Endothelial cell (in vitro differentiated cells): Measurements from ENCODE around the gene OPN3. TPM values are rescaled to one million over a fixed set of nuclear protein-coding genes. Genes with fewer than 3 reads are reported as not detected.
"Not testable (repeated sequence)": the region's sequence is repeated elsewhere in the genome, so short reads cannot be mapped to it uniquely, and the experiment has no call there.

Experiments
- DNase-seq: peaks from one replicate; pipeline ENCODE4 v3.0.0; 2021; ENCODE audit warnings: low spot score
- H3K27ac Mint-ChIP-seq: one replicate; pipeline ENCODE4 v1.8.0; 2021; ENCODE audit warnings: mixed read lengths, inconsistent platforms; ENCODE audit not compliant: unreplicated experiment
- H3K27me3 Mint-ChIP-seq: one replicate; pipeline ENCODE4 v1.8.0; 2021; ENCODE audit warnings: mild to moderate bottlenecking, moderate library complexity, mixed read lengths, inconsistent platforms; ENCODE audit not compliant: unreplicated experiment
- H3K36me3 Mint-ChIP-seq: one replicate; pipeline ENCODE4 v1.8.0; 2021; ENCODE audit warnings: mild to moderate bottlenecking, low read depth, mixed read lengths, inconsistent platforms; ENCODE audit not compliant: unreplicated experiment
- H3K4me1 Mint-ChIP-seq: one replicate; pipeline ENCODE4 v1.8.0; 2021; ENCODE audit warnings: mild to moderate bottlenecking, mixed read lengths, inconsistent platforms; ENCODE audit not compliant: unreplicated experiment
- H3K4me3 Mint-ChIP-seq: one replicate; pipeline ENCODE4 v1.8.0; 2021; ENCODE audit warnings: mild to moderate bottlenecking, mixed read lengths, inconsistent platforms; ENCODE audit not compliant: unreplicated experiment
- H3K9me3 Mint-ChIP-seq: one replicate; pipeline ENCODE4 v1.8.0; 2021; ENCODE audit warnings: mixed read lengths, inconsistent platforms; ENCODE audit not compliant: unreplicated experiment
- total RNA-seq: library from RNA; stranded (reverse); fragmentation: NEBNext Ultra II Directional; extraction: Animal tissue kit (Norgen Biotek cat#: 25700); gene quantifications from one replicate; pipeline ENCODE4 v1.2.1, GENCODE V29; 2021; ENCODE audit not compliant: unreplicated experiment
- TF ChIP-seq, protein P1 (sequence below): fragments of 200-600 bp; sonication (generic); IDR thresholded peaks from one replicate; pipeline ENCODE4 v1.5.0; 2021; ENCODE audit warnings: antibody characterized with exemption; ENCODE audit not compliant: unreplicated experiment

The OPN3 gene
- total RNA-seq, 1 donor from 2014 or later, result 19.7 TPM

DNA sequence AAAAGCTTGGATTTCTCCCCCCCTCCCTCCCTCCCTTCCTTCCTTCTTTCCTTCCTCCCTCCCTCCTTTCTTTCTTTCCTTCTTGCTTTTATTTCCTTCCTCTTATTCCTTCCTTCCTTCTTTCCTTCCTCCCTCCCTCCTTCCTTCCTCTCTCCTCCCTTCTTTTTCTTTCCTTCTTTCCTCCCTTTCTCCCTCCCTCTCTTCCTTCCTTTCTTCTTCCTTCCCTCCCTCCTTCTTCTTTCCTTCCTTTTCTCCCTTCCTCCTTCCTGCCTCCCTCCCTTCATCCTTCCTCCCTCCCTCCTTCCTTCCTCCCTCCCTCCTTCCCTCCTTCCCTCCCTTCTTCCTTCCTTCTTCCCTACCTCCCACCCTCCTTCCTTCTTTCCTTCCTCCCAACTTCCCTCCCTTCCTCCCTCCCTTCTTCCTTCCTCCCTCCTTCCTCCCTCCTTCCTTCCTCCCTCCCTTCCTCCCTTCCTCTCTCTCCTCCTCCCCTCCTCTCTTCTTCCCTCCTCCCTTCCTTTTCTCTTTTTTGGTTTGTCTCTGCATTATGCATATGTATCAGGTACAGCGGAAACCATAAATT, 34.7 kb upstream of the OPN3 start:
- Mint-ChIP-seq H3K4me3 (no peak overlapping the region), H3K36me3 (no peaks in the 10 kb centered on the region), H3K27me3 (no peaks in the 10 kb centered on the region), H3K27ac (no peak overlapping the region), H3K9me3 (no peaks in the 10 kb centered on the region), H3K4me1 (no peaks in the 10 kb centered on the region)
- TF ChIP-seq, protein P1, sequence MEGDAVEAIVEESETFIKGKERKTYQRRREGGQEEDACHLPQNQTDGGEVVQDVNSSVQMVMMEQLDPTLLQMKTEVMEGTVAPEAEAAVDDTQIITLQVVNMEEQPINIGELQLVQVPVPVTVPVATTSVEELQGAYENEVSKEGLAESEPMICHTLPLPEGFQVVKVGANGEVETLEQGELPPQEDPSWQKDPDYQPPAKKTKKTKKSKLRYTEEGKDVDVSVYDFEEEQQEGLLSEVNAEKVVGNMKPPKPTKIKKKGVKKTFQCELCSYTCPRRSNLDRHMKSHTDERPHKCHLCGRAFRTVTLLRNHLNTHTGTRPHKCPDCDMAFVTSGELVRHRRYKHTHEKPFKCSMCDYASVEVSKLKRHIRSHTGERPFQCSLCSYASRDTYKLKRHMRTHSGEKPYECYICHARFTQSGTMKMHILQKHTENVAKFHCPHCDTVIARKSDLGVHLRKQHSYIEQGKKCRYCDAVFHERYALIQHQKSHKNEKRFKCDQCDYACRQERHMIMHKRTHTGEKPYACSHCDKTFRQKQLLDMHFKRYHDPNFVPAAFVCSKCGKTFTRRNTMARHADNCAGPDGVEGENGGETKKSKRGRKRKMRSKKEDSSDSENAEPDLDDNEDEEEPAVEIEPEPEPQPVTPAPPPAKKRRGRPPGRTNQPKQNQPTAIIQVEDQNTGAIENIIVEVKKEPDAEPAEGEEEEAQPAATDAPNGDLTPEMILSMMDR, result no peak
- no peak for DNase-seq

DNA sequence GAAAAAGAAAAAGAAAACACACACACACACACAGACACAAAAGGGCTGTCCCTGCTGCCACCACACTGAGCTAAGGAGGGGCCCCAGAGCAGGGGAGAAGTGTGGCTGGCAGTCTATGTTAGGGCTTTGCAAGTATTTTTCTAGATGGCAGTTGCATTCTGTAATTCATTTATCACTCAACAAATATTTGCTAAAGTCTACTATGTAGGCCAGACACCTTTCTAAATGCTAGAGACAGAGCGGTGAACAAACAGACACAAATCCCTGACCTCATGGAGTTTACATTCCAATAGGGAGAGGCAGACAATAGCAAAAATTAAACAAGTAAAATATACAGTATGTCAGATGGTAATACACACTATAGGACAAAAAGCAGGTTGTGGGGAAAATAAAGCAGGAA, 32.1 kb upstream of the OPN3 start:
- TF ChIP-seq, protein P1, result no peak
- no peak for DNase-seq
- H3K36me3 Mint-ChIP-seq, result no peaks in the 10 kb centered on the region
- H3K27me3 Mint-ChIP-seq, result no peaks in the 10 kb centered on the region
- no peaks in the 10 kb centered on the region for H3K9me3 Mint-ChIP-seq
- no peak overlapping the region for H3K4me3 Mint-ChIP-seq
- H3K4me1 Mint-ChIP-seq, result no peaks in the 10 kb centered on the region
- H3K27ac Mint-ChIP-seq, result no peak overlapping the region

DNA sequence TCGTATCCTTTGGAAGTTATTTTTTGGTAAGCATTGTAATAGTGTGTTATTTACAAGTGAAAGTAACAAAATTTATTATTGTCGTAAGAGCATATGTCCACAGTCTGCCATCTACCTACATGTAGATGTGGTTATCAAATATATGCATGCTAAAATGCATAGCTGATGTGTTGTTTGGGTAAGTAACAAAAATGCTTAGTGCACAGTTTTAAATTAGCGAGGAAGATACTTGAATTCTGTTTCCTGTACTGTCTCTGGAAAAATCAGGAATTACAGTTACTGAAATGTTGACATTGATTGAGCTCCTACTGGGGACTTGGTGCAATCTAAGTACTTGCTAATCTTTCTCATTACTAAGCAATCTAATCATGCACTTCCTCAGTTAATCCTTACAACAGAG, 26.2 kb upstream of the OPN3 start:
- H3K9me3 Mint-ChIP-seq, result no peaks in the 10 kb centered on the region
- no peaks in the 10 kb centered on the region for H3K27me3 Mint-ChIP-seq
- no peak overlapping the region for H3K4me3 Mint-ChIP-seq

DNA sequence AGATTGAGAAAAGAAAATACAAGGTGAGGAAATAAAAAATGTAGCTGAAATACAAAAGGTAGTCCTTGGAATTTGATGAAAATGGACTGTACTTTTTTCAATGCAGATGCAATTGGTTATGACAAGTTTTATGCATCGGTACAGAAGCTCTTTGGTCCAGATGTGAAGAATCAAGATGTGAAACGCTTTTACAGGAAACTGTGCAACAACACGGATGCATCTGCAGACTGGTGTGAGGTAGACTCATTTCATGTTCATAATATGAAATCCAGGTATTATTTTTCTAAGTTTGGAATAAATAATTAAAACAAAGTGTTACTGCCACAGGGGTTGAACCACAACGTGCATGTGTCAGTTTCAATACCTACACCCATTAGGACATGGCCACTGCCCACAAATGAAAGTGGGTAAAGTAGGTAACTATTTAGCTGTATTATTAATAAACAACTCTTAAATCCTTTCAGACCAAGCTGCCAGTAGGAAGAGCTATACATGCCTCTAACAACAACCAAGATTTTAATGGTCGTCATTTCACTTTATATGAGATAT, 20.3 kb upstream of the OPN3 start:
- no peak for DNase-seq
- no peak overlapping the region for H3K4me3 Mint-ChIP-seq
- H3K4me1 Mint-ChIP-seq, result no peaks in the 10 kb centered on the region
- no peak overlapping the region for H3K27ac Mint-ChIP-seq
- no peaks in the 10 kb centered on the region for H3K36me3 Mint-ChIP-seq
- H3K27me3 Mint-ChIP-seq, result no peaks in the 10 kb centered on the region
- H3K9me3 Mint-ChIP-seq, result no peaks in the 10 kb centered on the region
- TF ChIP-seq, protein P1, result no peak

More for the DNA sequence above, 26.2 kb upstream of the OPN3 start:
- TF ChIP-seq, protein P1, result no peak
- Mint-ChIP-seq H3K27ac (no peak overlapping the region), H3K36me3 (no peaks in the 10 kb centered on the region), H3K4me1 (no peaks in the 10 kb centered on the region)
- DNase-seq, result no peak

DNA sequence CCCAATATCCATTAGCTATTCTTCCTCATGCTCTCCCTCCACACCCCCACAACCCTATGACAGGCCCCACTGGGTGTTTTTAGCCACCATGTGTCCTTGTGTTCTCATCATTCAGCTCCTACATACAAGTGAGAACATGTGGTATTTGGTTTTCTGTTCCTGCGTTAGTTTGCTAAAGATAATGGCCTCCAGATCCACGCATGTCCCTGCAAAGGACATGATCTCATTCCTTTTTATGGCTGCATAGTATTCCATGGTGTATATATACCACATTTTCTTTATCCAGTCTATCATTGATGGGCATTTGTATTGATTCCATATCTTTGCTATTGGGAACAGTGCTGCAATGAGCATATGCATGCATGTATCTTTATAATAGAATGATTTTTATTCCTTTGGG, 18.8 kb upstream of the OPN3 start:
- H3K27me3 Mint-ChIP-seq, H3K27ac Mint-ChIP-seq, DNase-seq, H3K4me1 Mint-ChIP-seq, H3K36me3 Mint-ChIP-seq, H3K4me3 Mint-ChIP-seq, H3K9me3 Mint-ChIP-seq: not testable (repeated sequence)
